Measurements from ENCODE around the gene RBX1. TPM values are rescaled to one million over a fixed set of nuclear protein-coding genes. Genes with fewer than 3 reads are reported as not detected.
"Not testable (repeated sequence)": the region's sequence is repeated elsewhere in the genome, so short reads cannot be mapped to it uniquely, and the experiment has no call there.

Gene RBX1
- total RNA-seq, 2 donors from 2014 or later, result 59.3 to 61.4 TPM

DNA sequence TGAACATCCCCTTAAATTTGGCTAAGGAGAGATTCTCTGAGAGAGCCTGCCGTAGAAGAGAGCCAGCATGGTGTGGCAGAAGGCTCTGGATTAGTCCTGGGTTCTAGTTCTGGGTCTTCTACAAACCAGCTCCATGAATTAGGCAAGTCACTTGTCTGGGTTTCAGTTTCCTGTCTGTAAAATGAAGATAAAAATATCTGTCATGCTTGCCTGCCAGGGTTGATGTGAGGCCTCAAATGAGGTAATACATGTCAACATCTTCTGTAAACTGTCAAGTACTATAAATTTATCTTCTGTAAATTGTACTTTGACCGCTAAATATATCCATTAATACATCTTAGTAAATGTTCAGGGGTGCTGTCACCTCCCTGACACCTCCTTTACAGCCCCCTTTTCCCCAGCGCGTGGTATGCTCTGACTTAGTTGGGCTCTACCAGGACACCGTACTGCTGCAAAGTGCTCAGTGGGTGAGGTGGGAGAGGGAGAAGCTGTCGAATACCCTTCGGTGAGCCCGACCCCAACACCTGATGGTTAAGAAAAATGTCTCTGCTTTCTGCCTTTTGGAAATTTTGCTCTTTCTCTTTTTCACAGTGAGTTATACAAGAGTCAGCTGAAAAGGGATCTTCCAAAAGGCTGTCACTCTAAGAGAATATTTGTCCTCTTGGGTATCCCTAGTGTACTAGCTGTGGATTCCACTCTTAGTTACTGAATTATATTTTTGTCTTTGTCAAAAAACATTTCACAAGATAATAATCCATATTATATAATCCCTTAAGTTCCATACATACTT is 15.0 kb downstream of the RBX1 start:
- DNase-seq (no peak), ATAC-seq (peak; percentile 45 to 71)
- intact Hi-C loops (cut with DNase I), result no loop called here

DNA sequence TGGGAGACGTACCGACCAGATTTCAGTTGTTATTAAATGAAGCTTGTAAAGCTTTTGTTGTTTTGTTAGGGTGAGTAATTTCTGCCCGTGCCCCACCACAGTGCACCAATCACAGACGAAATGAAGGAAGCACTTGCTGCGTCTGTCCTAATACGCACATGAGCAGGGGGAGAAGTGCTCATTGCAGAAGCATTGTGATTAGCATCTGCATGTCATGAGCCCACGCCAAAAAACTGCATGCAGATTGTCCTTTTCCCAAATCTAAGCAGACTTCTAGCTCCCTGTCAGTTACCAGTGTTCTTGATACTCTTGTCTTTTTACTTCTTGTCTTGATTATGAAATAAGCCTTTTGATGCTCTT is 15.5 kb downstream of the RBX1 start:
- ATAC-seq (no peak), DNase-seq (no peak)
- intact Hi-C loops (cut with DNase I), result no loop called here

GRCh38 chr22:40967111-40967760 is 16.1 kb downstream of the RBX1 start:
- peak in 1 of 2 donors; percentile 17 for ATAC-seq
- no peak for DNase-seq
- intact Hi-C loops (cut with DNase I), result no loop called here

DNA sequence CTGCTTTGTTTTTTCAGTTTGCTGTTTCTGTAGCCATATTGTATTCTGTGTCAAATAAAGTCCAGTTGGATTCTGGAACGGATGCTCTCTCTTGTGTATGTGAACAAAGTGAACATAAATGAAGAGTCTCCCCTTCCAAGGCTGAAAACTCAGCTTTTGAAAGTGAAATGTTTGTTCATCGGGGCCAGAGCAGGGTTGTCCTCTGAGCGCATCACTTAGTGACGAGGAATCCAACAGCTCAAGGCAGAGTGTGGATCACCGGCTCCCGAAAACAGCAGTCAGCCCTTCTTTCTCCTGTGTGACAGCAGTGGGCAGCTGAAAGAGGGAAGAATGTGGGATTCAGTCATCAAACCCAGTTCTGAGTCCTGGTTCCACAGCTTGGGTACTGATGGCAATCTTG is 21.4 kb downstream of the RBX1 start:
- ATAC-seq (no peak), DNase-seq (no peak)
- intact Hi-C loops (cut with DNase I), result no loop called here

DNA sequence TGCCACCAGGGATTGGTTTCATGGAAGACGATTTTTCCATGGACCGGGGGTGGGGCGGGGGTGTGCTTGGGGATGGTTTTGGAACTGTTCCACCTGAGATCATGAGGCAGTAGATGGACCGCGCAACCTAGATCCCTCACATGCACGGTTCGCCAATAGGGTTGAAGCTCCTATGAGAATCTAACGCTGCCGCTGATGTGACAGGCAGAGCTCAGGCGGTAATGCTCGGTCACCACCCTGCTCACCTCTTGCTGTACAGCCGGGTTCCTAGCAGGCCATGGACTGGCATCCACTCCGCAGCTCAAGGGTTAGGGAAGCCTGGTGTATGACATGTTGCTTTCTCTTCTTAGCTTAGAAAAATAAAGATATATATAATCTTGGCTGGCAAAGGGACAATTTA is 22.0 kb downstream of the RBX1 start:
- ATAC-seq, result no peak
- intact Hi-C loops (cut with DNase I), result no loop called here
- DNase-seq, result no peak

DNA sequence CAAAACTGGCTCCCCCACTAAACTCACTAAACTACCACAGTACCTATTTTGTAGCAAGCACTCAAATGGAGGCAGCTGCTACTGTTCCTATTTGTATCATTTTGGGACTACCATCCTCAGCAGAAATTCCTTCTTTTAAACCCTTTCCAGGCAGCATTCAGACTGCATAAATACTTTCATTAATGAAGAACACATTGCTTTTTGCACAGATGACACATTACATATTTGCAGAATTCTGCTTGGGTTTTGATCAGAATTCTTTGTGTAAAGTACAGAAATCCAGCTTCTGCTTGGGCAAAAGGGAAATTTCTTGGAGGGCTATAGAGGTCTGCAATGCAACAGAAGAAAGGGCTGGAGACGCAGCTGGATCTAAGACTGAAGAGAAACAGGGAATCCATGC is 24.2 kb downstream of the RBX1 start:
- intact Hi-C loops (cut with DNase I), result no loop called here
- ATAC-seq (no peak), DNase-seq (no peak)

DNA sequence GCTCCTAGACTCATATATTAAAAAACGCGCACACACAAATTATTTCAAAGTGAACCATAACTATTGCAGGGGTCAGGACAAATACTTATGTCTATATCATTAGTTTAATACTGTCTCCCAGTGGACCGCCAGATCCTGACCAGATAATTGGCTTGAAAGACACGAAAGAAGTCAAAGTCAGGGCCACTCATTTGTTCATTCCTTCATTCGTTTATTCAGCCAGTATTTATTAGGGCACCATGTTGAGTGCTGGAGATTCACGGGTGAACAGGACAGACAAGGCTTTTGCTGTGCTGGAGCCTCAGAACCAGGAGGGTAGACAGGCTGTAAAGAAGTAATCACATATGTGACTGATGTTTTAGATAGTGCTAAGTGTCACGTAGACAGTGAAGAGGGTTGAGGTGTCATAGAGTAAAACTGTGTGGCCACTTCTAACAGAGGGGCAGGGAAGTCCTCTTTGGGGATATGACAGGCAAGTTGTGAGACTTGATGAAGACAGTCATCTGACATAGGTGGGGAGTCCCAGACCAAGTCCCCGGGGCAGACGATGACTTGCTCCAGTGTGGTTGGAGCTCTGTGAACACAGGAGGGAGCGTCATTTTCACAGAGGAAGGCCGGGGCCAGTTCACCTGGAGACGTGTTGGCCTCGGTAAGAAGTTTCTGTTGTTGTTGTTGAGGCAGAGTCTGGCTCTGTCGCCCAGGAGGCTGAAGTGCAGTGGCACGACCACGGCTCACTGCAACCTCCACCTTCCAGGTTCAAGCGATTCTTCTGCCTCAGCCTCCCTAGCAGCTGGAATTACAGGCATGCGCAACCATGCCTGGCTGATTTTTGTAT is 25.9 kb downstream of the RBX1 start:
- DNase-seq (no peak), ATAC-seq (no peak)
- intact Hi-C loops (cut with DNase I), result no loop called here

GRCh38 chr22:40979198-40979597 is 28.0 kb downstream of the RBX1 start:
- intact Hi-C loops (cut with DNase I), result no loop called here
- ATAC-seq (no peak), DNase-seq (no peak)

- DNase-seq, result no peak
- intact Hi-C loops (cut with DNase I), result no loop called here
- ATAC-seq, result no peak
Measured at GRCh38 chr22:40979871-40980270, 28.7 kb downstream of the RBX1 start.

GRCh38 chr22:40982482-40983385 is 31.6 kb downstream of the RBX1 start:
- DNase-seq, result no peak
- ATAC-seq, result peak; percentile 30 to 60
- intact Hi-C loops (cut with DNase I), result no loop called here

DNA sequence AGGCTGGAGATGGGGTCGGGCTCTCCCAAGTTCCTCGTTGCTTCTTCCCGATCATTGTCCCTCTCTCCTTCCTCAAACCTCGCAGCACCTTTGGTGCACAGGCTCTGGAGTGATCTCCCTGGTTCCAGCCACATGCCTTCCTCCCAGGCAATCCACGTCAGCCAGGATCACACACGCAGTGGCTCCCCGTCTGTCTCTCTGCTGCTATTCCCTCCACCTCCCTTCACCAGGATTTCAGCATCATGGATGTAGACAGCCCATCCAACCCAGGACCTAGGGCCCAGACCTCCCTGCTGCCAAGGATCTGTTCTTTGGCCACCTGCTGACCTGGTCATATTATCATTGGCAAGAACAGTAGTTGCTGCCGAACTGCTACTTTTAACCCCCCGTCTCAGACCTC is 40.1 kb downstream of the RBX1 start:
- ATAC-seq, result no peak
- DNase-seq, result no peak
- intact Hi-C loops (cut with DNase I), result no loop called here

- DNase-seq (no peak), ATAC-seq (no peak)
- intact Hi-C loops (cut with DNase I), result no loop called here
Measured at GRCh38 chr22:40995821-40996220, 44.6 kb downstream of the RBX1 start.

DNA sequence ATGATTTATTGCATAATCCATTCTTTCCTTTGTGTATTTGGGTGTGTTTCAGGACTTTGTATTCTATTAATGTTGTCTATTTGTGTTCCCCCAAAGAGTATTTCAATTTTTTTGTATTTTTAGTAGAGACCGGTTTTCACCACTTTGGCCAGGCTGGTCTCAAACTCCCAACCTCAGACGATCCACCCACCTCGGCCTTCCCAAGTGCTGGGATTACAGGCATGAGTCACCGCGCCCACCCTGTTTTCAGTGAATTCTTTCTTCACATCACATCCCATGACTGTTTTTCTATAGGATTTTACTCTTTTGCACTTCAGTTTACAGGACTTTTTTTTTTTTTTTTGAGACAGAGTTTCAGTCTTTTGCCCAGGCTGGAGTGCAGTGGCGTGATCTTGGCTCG is 46.3 kb downstream of the RBX1 start:
- no peak for ATAC-seq
- DNase-seq, result no peak
- intact Hi-C loops (cut with DNase I), result no loop called here

- ATAC-seq (no peak), DNase-seq (no peak)
- intact Hi-C loops (cut with DNase I), result no loop called here
Measured at GRCh38 chr22:41000040-41000565, 48.9 kb downstream of the RBX1 start.

GRCh38 chr22:41000941-41001721 is 50.0 kb downstream of the RBX1 start:
- ATAC-seq, result no peak

DNA sequence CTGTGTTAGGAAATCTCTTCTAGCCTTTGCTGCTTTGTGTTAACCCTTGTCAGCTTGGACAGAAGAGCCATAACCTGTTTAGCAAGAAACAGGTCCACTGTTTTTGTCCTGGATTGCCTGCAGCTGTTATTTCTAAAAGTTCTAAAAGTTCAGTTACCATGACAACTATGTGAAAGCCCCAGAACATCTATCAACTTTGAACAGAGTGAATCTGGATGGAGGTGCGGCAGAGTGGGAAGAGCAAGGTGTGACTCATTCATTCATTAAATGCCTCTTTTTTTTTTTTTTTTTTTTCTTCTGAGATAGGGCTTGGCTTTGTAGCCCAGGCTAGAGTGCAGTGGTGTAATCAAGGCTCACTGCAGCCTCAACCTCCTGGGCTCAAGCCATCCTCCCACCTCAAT is 50.5 kb downstream of the RBX1 start:
- DNase-seq, result no peak
- peak; percentile 55 to 88 for ATAC-seq
- intact Hi-C loops (cut with DNase I), result no loop called here

More at GRCh38 chr22:41000941-41001721, 50.0 kb downstream of the RBX1 start:
- DNase-seq, result no peak
- intact Hi-C loops (cut with DNase I), result no loop called here

- DNase-seq; intact Hi-C loops (cut with DNase I); ATAC-seq: not testable (repeated sequence)
Measured at GRCh38 chr22:41002386-41002785, 51.2 kb downstream of the RBX1 start.

DNA sequence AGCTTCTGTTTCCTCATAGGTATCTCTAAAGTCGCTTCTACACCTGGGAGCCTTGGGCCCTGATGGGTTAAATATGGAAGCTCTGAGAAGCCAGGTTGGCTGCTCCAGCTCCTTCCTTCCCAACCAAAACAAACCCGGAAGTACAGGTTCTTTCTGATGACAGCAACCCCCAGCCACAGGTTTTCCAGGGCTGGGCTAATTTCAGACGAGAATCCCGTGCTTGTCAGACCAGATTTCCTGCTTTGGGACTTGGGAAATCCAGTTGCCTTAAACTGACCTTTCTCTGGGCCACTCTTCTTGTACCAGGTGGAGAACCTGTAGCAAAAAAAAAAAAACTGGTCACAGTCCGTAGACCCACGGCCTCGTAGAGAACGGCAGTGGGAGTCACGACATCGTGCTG is 51.9 kb downstream of the RBX1 start:
- intact Hi-C loops (cut with DNase I), result no loop called here

More for the DNA sequence above, 51.9 kb downstream of the RBX1 start:
- DNase-seq, result no peak
- no peak for ATAC-seq
